NCI-H748 (cell line): ENCODE results near the gene SCGB3A2.
"Not testable (repeated sequence)": the region's sequence is repeated elsewhere in the genome, so short reads cannot be mapped to it uniquely, and the experiment has no call there.

Experiments
- DNase-seq: peaks from one replicate; lab custom pipeline; 2025; ENCODE audit not compliant: unreplicated experiment; lab: John Stamatoyannopoulos, UW

Gene SCGB3A2

GRCh38 chr5:147860641-147861025, 17.9 kb upstream of the SCGB3A2 start:
- peak; percentile 95 for DNase-seq

GRCh38 chr5:147863454-147864158, 14.9 kb upstream of the SCGB3A2 start:
- peak; percentile 16 for DNase-seq

- no peak for DNase-seq
Observed at GRCh38 chr5:147869112-147869511, 9.4 kb upstream of the SCGB3A2 start.

DNA sequence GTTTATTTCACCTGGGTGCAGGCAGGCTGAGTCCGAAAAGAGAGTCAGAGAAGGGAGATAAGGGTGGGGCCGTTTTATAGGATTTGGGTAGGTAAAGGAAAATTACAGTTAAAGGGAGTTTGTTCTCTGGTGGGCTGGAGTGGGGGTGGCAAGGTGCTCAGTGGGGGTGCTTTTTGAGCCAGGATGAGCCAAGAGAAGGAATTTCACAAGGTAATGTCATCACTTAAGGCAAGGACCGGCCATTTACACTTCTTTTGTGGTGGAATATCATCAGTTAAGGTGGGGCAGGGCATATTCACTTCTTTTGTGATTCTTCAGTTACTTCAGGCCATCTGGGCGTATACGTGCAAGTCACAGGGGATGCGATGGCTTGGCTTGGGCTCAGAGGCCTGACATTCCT, 8.6 kb upstream of the SCGB3A2 start:
- DNase-seq, result not testable (repeated sequence)

- not testable (repeated sequence) for DNase-seq
Observed at GRCh38 chr5:147871980-147872549, 6.4 kb upstream of the SCGB3A2 start.

GRCh38 chr5:147872744-147873435, 5.6 kb upstream of the SCGB3A2 start:
- DNase-seq, result not testable (repeated sequence)

- not testable (repeated sequence) for DNase-seq
Observed at GRCh38 chr5:147874118-147874875, 4.2 kb upstream of the SCGB3A2 start.

GRCh38 chr5:147874910-147875367, 3.6 kb upstream of the SCGB3A2 start:
- no peak for DNase-seq

DNA sequence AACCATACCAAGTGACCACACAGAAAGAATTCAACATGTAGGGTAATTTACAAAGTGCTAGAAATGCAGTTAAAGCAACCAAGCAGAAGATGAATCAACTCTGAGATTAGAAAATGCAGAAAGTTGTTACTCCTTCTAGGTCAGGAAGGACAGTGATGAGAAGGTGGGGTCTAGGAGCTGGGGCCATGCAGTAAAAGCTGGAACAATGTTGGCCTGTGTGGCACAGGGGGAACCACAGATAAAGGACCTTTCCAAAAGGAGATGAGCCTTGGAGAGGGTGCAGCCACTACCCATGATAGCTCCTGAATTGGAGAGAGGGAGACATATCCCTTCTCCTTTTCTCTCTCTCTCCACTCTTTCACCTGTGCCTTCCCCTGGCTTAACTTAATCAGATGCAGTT, 2.4 kb upstream of the SCGB3A2 start:
- DNase-seq, result no peak

DNA sequence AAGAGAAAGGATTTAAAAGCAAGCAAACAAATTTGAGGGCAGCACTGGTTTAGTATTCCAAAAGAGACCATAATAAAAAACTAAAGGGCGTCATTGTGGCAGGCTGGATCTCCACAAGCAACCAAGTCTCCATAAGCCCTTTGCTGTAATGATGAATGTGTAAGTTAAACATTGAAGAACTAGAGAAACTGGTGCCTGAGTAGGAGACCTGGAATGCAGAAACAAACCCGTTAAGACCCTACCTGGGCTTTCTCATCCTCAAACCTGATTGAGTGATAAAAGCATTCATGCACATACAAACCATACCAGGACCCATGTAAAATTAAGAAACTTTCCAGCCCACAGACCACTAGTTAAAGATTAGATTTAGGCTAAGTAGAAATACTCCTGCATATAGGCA, 1.9 kb upstream of the SCGB3A2 start:
- no peak for DNase-seq

DNA sequence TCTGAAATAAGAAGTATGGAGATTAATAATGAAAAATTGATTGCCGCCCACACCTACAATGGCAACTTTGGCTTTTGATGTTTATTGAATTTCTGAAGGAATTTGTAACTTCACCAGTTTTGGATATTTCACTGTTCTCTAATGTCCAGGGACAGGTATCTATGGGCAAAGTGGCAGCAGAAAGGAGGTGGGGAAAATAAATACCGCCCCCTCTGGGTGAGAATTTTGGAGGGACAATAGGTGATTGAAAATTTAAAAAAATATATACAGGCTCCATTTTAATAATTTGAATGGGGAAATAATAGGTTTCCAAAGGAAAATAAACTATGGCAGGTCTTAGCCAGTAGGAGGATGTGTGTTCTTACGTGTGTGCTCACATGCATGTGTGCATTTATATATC, 1.3 kb downstream of the SCGB3A2 start:
- no peak for DNase-seq

- no peak for DNase-seq
Observed at GRCh38 chr5:147880487-147880886, 2.0 kb downstream of the SCGB3A2 start.

DNA sequence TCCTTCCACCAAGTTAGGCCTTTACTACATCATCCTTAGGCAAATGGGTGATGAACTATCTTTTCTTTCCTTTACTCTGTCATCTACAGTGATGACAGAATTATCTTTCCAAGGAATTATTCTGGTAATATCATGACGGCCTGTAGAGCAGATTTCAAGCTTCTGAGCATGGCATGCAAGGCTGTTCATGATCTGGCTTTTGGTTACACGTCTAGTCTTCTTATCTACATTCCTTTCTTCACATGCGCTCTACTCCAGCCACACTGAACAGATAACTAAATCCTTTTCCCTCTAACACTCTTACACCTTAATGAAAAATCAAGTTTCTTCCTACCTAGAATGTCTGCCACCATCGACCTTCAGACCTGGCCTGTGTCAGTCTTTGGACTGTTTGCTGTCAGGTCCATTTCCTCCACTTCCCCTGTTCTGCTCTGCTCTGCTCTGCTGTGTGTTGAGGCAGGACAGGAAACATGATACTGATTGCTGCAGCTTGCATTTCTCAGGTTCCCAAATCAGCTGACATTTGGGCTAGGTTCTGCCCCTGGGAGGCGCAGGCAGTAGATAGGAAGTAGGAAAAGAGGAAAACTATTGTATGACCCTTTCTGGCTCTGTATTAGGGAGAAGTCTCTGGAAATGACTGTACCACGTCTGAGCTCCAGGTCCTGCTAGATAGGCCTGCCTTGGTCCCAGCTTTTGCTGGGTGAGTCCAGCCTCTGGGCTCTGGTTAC, 4.2 kb downstream of the SCGB3A2 start:
- DNase-seq, result no peak

- peak; percentile 57 for DNase-seq
Observed at GRCh38 chr5:147887026-147887627, 8.6 kb downstream of the SCGB3A2 start.

GRCh38 chr5:147887930-147888329, 9.4 kb downstream of the SCGB3A2 start:
- no peak for DNase-seq

DNA sequence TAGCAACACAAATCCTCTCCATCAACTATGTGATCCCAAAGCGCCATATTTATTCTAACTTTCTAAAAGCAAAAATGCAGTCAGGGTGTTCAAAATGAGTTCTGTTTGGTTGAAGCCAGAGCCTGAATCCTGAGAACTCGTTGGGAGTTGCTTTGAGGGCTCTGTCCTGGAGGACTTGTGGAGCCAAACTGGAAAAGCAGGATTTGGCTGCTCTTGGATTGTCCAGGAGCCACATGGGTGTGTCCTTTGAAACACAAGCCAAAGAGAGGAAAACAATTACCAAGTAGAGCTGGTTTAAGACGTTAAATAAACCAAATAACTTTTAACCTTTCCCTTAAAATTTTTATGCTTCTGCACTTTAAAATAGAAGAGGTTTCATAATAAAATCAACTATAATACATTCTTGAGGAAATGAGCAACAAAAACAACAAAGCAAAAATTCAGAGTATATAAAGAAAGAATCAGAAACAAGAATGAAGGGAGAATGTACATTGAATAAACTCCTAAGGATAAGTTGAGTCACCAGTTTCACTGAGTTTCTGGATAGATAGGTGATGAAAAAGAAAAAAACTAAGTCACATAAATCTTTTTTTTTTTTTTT, 14.3 kb downstream of the SCGB3A2 start:
- peak; percentile 95 for DNase-seq

- no peak for DNase-seq
Observed at GRCh38 chr5:147893820-147894219, 15.3 kb downstream of the SCGB3A2 start.

- no peak for DNase-seq
Observed at GRCh38 chr5:147895864-147896263, 17.4 kb downstream of the SCGB3A2 start.

DNA sequence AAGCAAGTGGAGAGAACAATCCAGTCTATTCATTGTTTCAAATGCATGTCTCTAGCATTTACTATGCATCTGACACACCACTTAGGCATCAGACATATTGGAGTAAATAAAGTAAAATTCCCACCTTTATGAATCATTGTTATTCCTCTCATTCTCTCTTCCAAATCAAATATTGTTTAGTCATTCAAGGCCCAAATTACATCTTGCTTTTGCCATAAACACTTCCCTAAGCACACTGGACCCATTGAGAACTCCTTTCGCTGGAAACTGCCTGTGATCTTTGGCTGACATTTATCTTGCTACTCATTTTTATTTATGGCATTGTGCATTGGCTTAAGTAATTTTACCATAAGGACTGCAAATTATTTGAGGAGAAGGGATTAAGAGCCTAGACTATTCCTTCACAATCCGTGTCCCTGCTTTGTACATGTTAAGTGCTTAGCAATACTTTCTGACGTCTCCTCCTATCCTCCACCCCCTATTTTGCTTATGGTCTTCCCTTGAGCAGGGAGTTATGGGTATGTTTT, 20.4 kb downstream of the SCGB3A2 start:
- DNase-seq, result no peak

GRCh38 chr5:147901599-147902039, 23.1 kb downstream of the SCGB3A2 start:
- no peak for DNase-seq
